Activated naive CD4-positive, alpha-beta T cell treated with anti-CD3 and anti-CD28 coated beads, Interleukin-2, amount 50 U/mL, for 72 hours (primary cell): ENCODE results near the gene BLOC1S6. TPM values are rescaled to one million over a fixed set of nuclear protein-coding genes. Genes with fewer than 3 reads are reported as not detected.

Experiments used
- ATAC-seq, 2 donors: fragments of 150-1000 bp; cut with Tn5 transposase; 2 replicates each; pipeline ENCODE4 v1.10.0; 2021; ENCODE audit warnings: mild to moderate bottlenecking in 2 of 2, moderate library complexity in 2 of 2
- DNase-seq, 2 donors: peaks; one replicate each; pipeline ENCODE4 v3.0.0; 2021 to 2022; ENCODE audit warnings: low spot score in 2 of 2
- H3K27ac Mint-ChIP-seq, 2 donors: one replicate each; pipeline ENCODE4 v1.8.0; 2022; ENCODE audit warnings: mild to moderate bottlenecking in 2 of 2, mixed read lengths in 2 of 2
- H3K36me3 Mint-ChIP-seq, 2 donors: one replicate each; pipeline ENCODE4 v1.8.0; 2022; ENCODE audit warnings: mixed read lengths in 2 of 2
- H3K9me3 Mint-ChIP-seq, 2 donors: one replicate each; pipeline ENCODE4 v1.8.0; 2022; ENCODE audit warnings: mixed read lengths in 2 of 2
- total RNA-seq, 2 donors: library from RNA; stranded (reverse); gene quantifications; one replicate each; pipeline ENCODE4 v1.2.3, GENCODE V29; 2022

The BLOC1S6 gene
- total RNA-seq, 2 donors from 2014 or later: 45.6 to 54.6 TPM

DNA sequence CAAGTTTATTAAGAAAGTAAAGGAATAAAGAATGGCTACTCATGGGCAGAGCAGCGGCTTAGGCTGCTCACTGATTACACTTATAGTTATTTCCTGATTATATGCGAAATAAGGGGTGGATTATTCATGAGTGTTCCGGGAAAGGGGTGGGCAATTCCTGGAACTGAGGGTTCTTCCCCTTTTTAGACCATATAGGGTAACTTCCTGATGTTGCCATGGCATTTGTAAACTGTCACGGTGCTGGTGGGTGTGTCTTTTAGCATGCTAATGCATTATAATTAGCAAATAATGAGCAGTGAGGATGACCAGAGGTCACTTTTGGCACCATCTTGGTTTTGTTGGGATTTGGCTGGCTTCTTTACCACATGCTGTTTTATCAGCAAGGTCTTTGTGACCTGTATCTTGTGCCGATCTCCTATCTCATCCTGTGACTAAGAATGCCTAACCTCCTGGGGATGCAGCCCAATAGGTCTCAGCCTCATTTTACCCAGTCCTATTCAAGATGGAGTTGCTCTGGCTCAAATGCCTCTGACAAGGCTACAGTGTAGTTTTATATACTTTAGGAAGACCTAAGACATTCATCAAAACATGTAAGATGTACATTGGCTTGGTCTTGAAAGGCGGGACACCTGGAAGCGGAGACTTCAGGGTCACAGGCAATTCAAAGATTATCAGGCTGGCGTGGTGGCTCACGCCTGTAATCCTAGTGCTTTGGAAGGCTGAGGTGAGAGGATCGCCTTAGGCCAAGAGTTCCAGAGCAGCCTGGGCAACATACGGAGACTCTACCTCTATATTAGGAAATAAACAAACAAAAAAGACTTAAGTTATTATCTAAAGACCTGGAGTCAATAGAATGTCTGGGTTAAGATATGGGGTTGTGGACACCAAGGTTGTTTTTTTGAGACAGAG, 3.2 kb upstream of the BLOC1S6 start:
- ATAC-seq (no peak), DNase-seq (no peak)
- H3K27ac Mint-ChIP-seq: peak overlapping the region; percentile 35 to 69
- H3K9me3 Mint-ChIP-seq: no peaks in the 10 kb centered on the region
- H3K36me3 Mint-ChIP-seq: peaks cover 14 to 21% of the 10 kb centered on the region in 2 donors

DNA sequence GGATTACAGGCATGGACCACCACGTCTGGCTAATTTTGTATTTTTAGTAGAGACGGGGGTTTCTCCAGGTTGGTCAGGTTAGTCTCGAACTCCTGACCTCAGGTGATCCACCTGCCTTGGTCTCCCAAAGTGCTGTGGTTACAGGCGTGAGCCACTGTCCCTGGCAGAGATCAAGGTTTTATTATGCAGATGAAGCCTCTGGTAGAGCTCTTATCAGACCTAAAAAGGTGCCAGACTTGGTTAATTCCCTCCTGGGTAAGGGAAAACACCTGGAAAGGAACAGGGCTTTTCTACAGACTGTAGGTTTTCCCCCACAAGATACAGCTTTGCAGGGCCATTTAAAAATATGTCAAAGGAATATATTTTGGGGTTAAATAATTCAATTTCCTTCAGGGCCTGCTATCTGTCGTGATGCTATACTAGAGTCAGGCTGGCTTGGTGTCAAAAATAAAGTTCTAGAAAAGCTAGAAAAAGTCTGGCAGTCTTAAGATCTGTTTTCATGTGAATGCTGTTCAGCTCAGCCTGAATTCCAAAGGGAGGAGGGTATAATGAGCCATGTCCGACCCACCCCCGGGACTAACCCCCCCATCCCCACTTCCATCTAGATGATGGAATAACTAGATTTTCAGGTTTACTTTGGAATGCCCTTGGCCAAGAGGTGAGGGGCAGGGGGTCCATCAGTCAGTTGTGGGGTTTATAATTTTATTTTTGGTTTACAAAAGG, 1.9 kb upstream of the BLOC1S6 start:
- no peak for DNase-seq
- H3K36me3 Mint-ChIP-seq: peaks cover 14 to 21% of the 10 kb centered on the region in 2 donors

DNA sequence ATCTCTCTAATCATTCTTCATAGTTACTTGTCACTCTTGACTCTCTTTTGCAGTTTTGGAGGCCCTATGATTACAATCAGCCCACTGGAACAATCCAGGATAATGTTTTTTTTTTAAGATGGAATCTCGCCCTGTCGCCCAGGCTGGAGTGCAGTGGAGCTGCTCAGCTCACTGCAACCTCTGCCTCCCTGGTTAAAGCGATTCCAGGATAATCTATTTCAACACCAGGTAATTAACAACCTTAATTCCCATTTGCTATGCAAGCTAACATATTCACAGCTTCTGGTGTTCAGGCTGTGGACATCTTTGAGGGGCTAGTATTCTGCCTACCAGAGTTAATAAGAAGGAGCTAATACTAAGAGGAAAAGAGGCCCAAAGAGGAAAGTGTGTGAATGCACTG, 1.1 kb upstream of the BLOC1S6 start:
- Mint-ChIP-seq H3K27ac (peak overlapping the region; percentile 100), H3K9me3 (no peaks in the 10 kb centered on the region), H3K36me3 (peaks cover 14 to 21% of the 10 kb centered on the region in 2 donors)
- DNase-seq (no peak), ATAC-seq (no peak)

More for the DNA sequence above, 1.9 kb upstream of the BLOC1S6 start:
- peak overlapping the region in 1 of 2 donors; percentile 100 for H3K27ac Mint-ChIP-seq
- peak in 1 of 2 donors; percentile 34 for ATAC-seq
- H3K9me3 Mint-ChIP-seq: no peaks in the 10 kb centered on the region

DNA sequence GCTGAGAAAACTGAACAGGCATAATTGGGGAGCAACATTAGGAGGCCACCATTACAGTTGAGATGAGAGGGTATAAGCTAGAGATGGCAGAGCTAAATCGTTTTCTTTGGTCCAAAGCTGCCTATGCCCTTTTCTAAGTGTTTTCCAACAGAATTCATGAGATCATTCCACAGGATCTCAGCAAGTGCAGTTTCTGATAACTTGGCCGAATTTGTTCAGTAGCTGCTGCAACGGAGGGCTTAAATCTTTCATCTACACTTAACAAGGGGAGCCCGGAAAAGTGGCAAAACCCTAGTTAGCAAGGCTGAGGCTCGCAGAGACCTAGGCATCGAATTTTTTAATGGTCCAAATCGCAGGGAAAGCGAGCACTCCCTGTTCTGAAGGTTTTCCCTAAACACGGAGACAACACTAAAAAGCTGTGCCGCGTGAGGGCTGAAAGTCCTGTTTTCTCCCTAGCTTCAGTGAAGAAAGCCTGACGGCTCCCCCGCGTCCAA, 531 bp upstream of the BLOC1S6 start:
- H3K27ac Mint-ChIP-seq: peak overlapping the region; percentile 100
- DNase-seq: no peak
- H3K36me3 Mint-ChIP-seq: peaks cover 14 to 21% of the 10 kb centered on the region in 2 donors
- no peaks in the 10 kb centered on the region for H3K9me3 Mint-ChIP-seq
- no peak for ATAC-seq

DNA sequence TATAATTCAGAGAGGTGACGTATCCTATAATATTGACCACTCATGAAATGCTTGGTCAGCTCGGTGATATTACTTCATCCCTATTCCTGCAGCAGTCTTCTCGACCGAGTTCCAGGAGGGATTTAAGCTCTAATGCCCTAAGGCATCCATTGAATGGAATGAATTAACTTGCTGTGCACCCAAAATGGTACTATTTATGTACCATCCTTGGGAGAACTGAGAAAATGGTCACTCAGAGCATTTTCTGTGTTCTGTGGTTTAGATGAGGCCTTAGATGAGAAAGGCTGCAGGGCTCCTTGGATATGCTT, 638 bp downstream of the BLOC1S6 start:
- Mint-ChIP-seq H3K9me3 (no peaks in the 10 kb centered on the region), H3K36me3 (peaks cover 14 to 21% of the 10 kb centered on the region in 2 donors)

DNA sequence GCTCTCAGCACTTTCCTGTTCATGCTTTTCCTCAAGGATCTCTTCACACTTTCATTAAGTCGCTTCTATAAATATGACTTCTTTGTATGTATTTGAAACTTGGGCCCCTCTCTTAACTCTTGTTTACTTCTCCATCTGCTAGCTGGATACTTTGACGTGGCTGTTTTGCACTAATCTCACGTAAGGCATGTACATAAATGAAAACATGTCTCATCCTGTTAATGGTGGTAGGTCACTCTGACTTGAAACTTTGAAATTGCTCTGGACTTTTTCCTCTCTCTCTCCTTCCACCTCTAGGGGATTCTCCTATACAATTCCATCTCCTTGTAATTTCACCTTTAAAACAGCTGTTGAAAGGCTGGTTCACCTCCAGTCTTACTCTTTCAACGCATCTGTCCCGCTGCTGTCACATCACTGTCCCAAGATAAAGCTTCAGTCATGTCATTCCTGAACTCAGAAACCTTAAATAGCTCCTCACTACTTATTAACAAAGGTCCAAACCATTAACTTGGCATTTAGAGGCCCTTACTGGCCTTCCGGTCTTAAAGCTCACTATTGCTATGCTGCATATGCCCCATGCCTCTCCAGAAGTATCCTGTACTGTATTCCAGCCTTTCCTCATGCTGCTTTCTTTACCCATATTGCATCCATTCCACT, 1.2 kb downstream of the BLOC1S6 start:
- no peaks in the 10 kb centered on the region for H3K9me3 Mint-ChIP-seq
- peak overlapping the region; percentile 100 for H3K27ac Mint-ChIP-seq
- H3K36me3 Mint-ChIP-seq: peaks cover 14 to 21% of the 10 kb centered on the region in 2 donors
- no peak for DNase-seq
- no peak for ATAC-seq

More for the DNA sequence above, 638 bp downstream of the BLOC1S6 start:
- DNase-seq (no peak), ATAC-seq (no peak)
- peak overlapping the region; percentile 100 for H3K27ac Mint-ChIP-seq

DNA sequence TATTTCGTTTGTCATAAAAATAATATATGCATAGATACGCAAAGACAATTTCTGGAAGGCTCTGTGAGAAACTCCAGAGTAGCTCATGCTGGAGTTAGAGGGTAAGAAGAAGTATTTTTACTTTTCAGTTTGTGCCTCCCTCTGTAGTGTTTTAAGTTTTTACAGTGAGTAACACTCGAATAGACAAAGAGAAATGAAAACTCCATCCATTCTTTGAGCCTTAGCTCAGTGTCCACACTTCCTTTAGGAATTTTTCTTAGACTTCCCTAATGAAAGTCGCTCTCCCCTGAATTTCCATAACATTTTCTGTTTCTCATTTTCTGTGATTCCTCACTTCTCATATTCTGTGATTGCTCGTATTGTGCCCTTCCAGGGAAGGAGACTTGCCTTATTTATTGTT, 2.1 kb downstream of the BLOC1S6 start:
- DNase-seq (no peak), ATAC-seq (no peak)
- no peaks in the 10 kb centered on the region for H3K9me3 Mint-ChIP-seq
- no peak overlapping the region for H3K27ac Mint-ChIP-seq
- H3K36me3 Mint-ChIP-seq: peaks cover 19 to 21% of the 10 kb centered on the region in 2 donors

DNA sequence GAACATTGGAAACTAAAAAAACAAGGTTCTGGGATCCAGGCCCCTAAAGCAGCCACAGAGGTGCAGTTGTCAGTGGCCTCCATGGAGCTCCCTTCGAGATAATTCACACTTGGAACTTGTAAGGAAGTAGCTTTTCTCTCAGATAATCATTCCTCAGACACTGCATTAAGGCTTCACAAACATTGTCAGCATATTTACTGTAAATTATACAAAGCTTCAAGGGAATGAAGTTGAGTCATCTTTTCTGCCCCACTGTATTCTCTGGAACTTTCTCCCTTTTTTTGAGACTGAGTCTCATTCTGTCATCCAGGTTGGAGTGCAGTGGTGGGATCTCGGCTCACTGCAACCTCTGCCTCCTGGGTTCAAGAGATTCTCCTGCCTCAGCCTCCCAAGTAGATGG, 7.1 kb downstream of the BLOC1S6 start:
- no peak for DNase-seq
- peaks cover 11 to 18% of the 10 kb centered on the region in 2 donors for H3K36me3 Mint-ChIP-seq
- H3K9me3 Mint-ChIP-seq: peaks cover 0 to 9% of the 10 kb centered on the region in 2 donors
- no peak for ATAC-seq
- H3K27ac Mint-ChIP-seq: no peak overlapping the region

DNA sequence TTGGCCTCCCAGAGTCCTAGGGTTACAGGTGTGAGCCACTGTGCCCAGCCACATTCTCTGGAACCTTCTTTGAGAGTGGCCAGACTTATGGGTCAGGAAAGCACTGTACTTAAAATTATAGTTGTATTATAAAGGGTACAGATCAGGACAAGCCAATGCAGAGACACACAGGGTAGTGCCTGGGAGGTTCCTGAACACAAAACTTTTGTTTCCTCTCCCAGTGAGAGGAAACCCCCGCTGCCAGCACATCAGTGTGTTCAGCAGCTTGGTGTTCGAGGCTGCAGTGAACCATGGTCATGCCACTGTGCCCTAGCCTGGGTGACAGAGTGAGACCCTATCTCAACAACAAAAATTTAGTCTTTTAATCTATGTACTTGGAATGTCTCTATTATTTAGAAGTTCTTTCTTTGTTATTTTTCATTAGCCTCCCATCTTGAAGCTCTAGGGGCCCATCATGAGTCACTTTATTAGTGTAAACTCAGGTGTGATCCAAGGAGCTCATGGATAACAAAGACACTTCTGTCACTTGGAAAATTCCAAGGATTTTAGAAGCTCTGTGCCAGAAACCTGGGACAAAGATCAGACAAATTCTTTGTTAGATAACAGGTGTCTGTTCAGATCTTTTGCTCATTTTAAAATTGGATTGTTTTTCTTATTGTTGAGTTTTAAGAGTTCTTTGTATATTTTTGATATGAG, 7.8 kb downstream of the BLOC1S6 start:
- Mint-ChIP-seq H3K36me3 (peaks cover 11 to 18% of the 10 kb centered on the region in 2 donors), H3K27ac (no peak overlapping the region)

DNA sequence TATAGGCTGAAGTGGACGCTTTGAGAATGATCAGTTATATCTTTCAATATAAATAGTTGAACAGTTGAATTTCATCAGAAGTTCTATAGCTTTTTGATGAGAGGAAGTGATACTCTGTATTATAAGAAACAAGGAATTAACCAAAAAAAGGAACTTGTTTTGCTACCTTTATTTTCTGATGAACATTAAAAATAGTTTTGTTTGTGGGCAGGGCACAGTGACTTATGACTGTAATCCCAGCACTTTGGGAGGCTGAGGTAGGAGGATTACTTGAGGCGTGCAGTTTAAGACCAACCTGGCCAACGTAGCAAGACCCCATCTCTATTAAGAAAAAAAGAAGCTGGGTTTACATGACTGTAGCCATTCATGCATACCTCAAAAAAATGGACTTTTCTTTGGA, 16.7 kb downstream of the BLOC1S6 start:
- Mint-ChIP-seq H3K27ac (no peak overlapping the region), H3K36me3 (peaks cover 0 to 6% of the 10 kb centered on the region in 2 donors), H3K9me3 (no peaks in the 10 kb centered on the region)
- DNase-seq (no peak), ATAC-seq (no peak)

More for the DNA sequence above, 7.8 kb downstream of the BLOC1S6 start:
- peaks cover 0 to 9% of the 10 kb centered on the region in 2 donors for H3K9me3 Mint-ChIP-seq
- no peak for ATAC-seq
- no peak for DNase-seq

DNA sequence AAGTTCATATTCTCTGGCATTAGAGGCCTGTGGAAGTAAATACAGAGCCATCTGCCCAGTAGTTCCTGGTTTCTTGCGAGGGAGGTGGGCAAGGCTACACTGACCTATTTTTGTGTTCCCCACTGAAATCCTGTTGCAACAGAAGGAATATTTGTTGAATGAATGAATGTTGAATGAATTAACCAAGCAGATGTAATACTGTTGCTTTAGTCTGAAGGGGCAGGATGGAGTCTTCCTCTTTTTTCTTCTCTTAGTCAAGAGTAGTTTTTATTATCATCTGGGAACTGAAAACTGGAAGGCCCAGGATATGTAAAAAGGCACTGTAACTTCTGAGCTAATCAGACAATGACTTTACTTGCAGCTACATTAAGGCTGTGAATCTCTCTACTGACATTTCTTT, 17.1 kb downstream of the BLOC1S6 start:
- Mint-ChIP-seq H3K9me3 (no peaks in the 10 kb centered on the region), H3K27ac (no peak overlapping the region), H3K36me3 (peaks cover 0 to 6% of the 10 kb centered on the region in 2 donors)
- DNase-seq (no peak), ATAC-seq (no peak)

DNA sequence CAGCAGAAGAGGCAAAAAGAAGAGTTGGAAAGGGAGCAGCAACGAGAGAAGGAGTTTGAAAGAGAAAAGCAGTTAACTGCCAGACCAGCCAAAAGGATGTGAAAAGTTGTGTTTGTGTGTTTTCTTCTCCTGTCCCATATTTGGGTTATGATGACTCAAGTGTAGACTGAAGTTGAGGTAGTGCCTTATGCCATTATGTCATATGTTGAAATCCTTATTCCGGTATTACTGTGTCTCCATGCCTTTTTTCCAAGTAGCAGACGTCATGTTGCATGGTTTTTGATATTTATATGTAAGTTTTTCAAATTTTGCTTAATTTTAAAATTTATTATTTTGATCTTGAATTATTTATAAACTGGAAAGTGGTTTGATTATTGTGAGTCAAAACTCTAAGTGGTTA, 19.2 kb downstream of the BLOC1S6 start:
- Mint-ChIP-seq H3K27ac (no peak overlapping the region), H3K36me3 (peaks cover 0 to 6% of the 10 kb centered on the region in 2 donors), H3K9me3 (no peaks in the 10 kb centered on the region)
- ATAC-seq (no peak), DNase-seq (no peak)

DNA sequence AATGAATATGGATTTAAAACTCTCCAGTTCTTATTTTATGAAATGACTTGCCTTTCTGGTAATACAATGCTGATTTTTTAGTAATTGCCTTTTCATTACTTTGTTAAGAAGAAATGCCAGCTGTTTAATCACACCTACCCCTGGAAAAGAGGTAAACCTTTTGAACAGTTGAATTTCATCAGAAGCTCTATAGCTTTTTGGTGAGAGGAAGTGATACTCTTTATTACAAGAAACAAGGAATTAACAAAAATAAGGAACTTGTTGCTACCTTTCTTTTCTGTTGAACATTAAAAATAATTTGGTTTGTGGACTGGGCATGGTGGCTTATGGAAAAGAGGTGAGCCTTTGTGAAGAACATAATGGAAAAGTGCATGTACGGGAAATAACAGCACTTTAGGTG, 19.7 kb downstream of the BLOC1S6 start:
- Mint-ChIP-seq H3K27ac (no peak overlapping the region), H3K36me3 (peaks cover 0 to 6% of the 10 kb centered on the region in 2 donors), H3K9me3 (no peaks in the 10 kb centered on the region)
- no peak for ATAC-seq
- DNase-seq: no peak

DNA sequence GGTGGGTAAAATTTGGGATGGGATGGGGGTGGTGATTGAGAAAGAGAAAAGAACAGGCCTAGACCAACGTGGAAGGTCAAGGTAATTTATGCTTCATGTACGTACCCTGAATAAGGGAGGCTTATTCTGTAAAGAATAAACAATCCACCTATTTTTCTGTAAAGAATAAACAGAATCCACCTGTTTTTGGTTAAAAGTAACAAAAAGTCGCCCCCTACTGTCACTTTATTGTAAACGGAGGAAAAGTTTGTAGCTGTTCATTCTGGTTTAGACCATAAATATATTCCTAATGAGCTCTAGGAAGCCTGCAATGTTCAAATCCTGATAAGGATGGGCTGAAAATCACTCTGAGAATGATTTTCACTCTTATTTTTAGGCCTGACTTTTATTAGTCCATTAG, 24.1 kb downstream of the BLOC1S6 start:
- DNase-seq (no peak), ATAC-seq (no peak)
- Mint-ChIP-seq H3K36me3 (peaks cover 0 to 2% of the 10 kb centered on the region in 2 donors), H3K27ac (no peak overlapping the region), H3K9me3 (no peaks in the 10 kb centered on the region)

DNA sequence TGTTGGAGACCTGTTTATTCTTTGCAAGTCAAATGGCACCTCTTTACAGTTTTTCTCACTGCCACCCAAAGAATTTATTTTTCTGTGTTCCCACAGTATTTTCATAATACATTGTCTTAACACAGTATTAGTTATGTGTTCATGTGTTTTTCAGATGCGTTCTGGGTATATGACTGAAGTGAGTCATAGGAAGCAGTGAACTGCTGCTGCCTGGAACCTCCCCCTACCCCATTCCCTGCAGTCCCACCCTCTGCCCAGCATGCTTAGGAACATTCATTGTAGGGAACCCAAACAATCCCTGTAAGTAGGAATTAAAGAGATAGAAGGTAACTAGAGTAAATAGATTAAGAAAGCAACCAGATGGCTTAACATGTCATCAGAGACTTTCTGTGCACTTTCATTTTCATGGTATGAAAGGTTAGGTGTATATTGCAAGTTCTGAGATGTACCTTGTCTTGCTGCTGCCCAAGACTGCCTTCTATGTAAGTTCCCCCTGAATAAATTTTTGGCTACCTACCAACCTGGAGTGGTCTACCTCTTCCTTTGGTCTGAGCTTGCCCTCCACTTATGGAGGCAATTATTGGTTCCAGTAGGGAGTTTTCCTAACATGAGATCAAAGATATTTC, 25.7 kb downstream of the BLOC1S6 start:
- H3K9me3 Mint-ChIP-seq: no peaks in the 10 kb centered on the region
- H3K36me3 Mint-ChIP-seq: no peaks in the 10 kb centered on the region
- H3K27ac Mint-ChIP-seq: peak overlapping the region in 1 of 2 donors; percentile 93
- ATAC-seq (peak in 1 of 2 donors; percentile 49), DNase-seq (no peak)

DNA sequence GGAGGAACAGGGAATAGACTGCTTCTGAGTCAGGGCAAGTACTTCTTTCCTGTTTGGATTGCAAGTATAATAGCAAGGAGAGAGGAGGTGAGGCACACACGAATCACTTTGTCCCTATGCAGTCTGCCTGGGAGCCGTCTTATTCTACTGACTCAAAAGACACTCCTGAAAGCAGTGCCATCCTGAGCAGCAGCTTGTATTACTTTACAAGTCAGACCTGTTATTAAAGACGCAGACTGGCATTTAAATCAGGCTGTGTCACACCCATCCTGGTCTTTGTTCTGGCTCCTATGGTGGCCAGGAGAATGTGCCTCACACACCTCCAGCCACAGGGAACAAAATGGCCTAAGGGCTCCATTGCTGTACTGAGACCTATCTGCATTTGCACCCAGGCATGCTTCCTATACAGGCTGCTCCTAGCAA, 29.7 kb downstream of the BLOC1S6 start:
- Mint-ChIP-seq H3K36me3 (no peaks in the 10 kb centered on the region), H3K9me3 (no peaks in the 10 kb centered on the region), H3K27ac (no peak overlapping the region)
- DNase-seq (no peak), ATAC-seq (peak; percentile 32 to 53)
